ENCODE data around the gene YLPM1. TPM values are rescaled to one million over a fixed set of nuclear protein-coding genes. Genes with fewer than 3 reads are reported as not detected.

YLPM1 gene
- polyA plus RNA-seq, 1 of the 3 experiments (the other 2 are of a cell fraction) = 14.0 TPM

DNA sequence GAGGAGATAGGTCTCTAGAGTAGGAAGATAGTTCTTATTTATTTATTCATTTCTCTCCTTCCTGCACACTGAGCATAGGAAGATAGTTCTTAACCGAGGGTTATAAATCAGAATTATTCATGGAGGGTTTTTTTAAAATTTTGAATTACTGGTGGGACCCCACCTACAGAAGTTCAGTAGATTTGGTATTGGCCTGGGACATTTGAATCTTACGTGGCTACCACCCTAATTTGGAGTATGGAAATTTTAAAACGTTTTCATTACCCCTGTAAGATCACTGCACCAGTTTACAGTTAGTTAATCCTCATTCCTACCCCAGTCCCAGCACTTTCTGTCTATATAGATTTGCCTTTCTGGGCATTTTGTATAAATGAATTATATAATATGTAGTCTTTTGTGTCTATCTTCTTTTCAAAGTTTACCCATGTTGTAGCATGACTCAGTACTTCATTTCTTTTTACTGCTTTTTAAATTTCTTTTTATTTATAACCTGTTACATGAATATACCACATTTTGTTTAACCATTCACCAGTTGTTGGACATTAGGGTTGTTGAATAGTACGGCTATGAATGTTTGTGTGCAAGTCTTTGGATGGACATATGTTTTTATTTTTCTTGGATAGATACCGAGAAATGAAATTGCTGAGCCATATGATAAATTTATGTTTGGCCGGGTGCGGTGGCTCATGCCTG is 44.9 kb downstream of the YLPM1 start (continued):
- TF ChIP-seq TEAD4 (IDR thresholded peaks at IDR 0.05; ENCODE audit: borderline replicate concordance, insufficient read depth) = no peak
- TF ChIP-seq SIN3A (IDR thresholded peaks at IDR 0.05; ENCODE audit: borderline replicate concordance, low read depth, low read length) = no peak

DNA sequence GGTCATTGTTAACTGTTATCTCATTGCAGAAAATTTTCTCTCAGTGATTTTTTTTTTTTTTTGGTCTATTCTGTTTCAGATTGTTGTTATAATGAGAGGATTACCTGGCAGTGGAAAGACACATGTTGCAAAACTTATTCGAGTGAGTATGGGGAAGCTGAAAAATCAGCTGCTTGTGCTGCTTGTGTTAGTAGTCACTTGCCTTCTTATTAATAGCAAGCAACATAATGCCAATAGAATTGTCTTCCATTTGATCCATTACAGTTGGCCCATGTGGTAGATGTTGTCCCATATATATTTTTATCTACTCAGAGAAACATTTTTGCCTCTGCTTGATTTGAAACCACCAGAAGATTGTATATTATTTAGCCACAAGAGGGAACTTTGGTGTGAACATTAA is 53.0 kb downstream of the YLPM1 start:
- ChIA-PET CTCF (interaction anchor here (1.0 to 1.2 kb wide), 2 partner anchors 20 to 204 kb away, joined by 3 to 5 read pairs; partner anchors contain the start of gene LTBP2), POLR2A (no interaction called here)
- Histone ChIP-seq H3K36me3 (replicated peaks in 1 of 2; ENCODE audit: control insufficient read depth in 1 of 2, insufficient read depth in 2 of 2, low read length in 1 of 2) (peaks cover 73 to 79% of the 10 kb centered on the region in 2 experiments), H4K20me1 (ENCODE audit: insufficient read depth) (no peaks in the 10 kb centered on the region), H3K4me1 (ENCODE audit: control insufficient read depth in 1 of 2, insufficient read depth in 2 of 2, low read depth in 1 of 2, low read length in 1 of 2) (no peaks in the 10 kb centered on the region), H3K9me2 (no peaks in the 10 kb centered on the region), H3K4me2 (no peak overlapping the region), H3K9me3 (no peaks in the 10 kb centered on the region), H3K9ac (no peak overlapping the region), H3F3A (replicated peaks; ENCODE audit: insufficient read depth) (peaks cover 9% of the 10 kb centered on the region), H3K27ac (ENCODE audit: low read depth in 2 of 2, low read length in 1 of 2) (no peak overlapping the region), H3K4me3 (ENCODE audit: low read depth in 2 of 2, low read length in 1 of 2) (no peak overlapping the region), H2AFZ (ENCODE audit: low read depth) (no peak overlapping the region), H3K27me3 (ENCODE audit: insufficient read depth) (no peaks in the 10 kb centered on the region), H3K79me2 (ENCODE audit: insufficient read depth) (peaks cover 37% of the 10 kb centered on the region)
- 100% methylated on average over 1 of the region's 1 CpG for WGBS (ENCODE audit: low lambda C conversion rate)
- TF ChIP-seq JUND (IDR thresholded peaks at IDR 0.05) = no peak
- no peak for TF ChIP-seq FOXM1 (IDR thresholded peaks at IDR 0.05; ENCODE audit: low read depth)
- no peak for DNase-seq

- ChIA-PET POLR2A (no interaction called here), CTCF (no interaction called here)
- Histone ChIP-seq H3K27me3 (ENCODE audit: insufficient read depth) (no peaks in the 10 kb centered on the region), H3K9me2 (no peaks in the 10 kb centered on the region), H3K4me2 (no peak overlapping the region), H4K20me1 (ENCODE audit: insufficient read depth) (no peaks in the 10 kb centered on the region), H2AFZ (ENCODE audit: low read depth) (no peak overlapping the region), H3K4me3 (ENCODE audit: low read depth in 2 of 2, low read length in 1 of 2) (no peak overlapping the region), H3K79me2 (ENCODE audit: insufficient read depth) (peaks cover 14% of the 10 kb centered on the region; the same call in 1 of the 2 replicates), H3K36me3 (replicated peaks in 1 of 2; ENCODE audit: control insufficient read depth in 1 of 2, insufficient read depth in 2 of 2, low read length in 1 of 2) (peaks cover 78 to 81% of the 10 kb centered on the region in 2 experiments), H3K27ac (ENCODE audit: low read depth in 2 of 2, low read length in 1 of 2) (no peak overlapping the region), H3K9me3 (no peaks in the 10 kb centered on the region), H3K4me1 (ENCODE audit: control insufficient read depth in 1 of 2, insufficient read depth in 2 of 2, low read depth in 1 of 2, low read length in 1 of 2) (peaks cover 0 to 7% of the 10 kb centered on the region in 2 experiments; a peak in 2 of 4 replicates), H3F3A (replicated peaks; ENCODE audit: insufficient read depth) (peaks cover 24% of the 10 kb centered on the region), H3K9ac (no peak overlapping the region)
- TF ChIP-seq JUND (IDR thresholded peaks at IDR 0.05) = no peak
- TF ChIP-seq TCF12 (IDR thresholded peaks at IDR 0.05) = no peak
- no peak for TF ChIP-seq IRF3 (IDR thresholded peaks at IDR 0.05; ENCODE audit: low read depth, low read length)
- no peak for TF ChIP-seq CHD2 (IDR thresholded peaks at IDR 0.05; ENCODE audit: low read length, partially characterized antibody)
- no peak for TF ChIP-seq EP300 (IDR thresholded peaks at IDR 0.05; ENCODE audit: borderline replicate concordance in 1 of 2, low read depth in 1 of 2, low read length in 1 of 2)
- TF ChIP-seq, protein P1, sequence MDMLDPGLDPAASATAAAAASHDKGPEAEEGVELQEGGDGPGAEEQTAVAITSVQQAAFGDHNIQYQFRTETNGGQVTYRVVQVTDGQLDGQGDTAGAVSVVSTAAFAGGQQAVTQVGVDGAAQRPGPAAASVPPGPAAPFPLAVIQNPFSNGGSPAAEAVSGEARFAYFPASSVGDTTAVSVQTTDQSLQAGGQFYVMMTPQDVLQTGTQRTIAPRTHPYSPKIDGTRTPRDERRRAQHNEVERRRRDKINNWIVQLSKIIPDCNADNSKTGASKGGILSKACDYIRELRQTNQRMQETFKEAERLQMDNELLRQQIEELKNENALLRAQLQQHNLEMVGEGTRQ (IDR thresholded peaks at IDR 0.05; ENCODE audit: borderline replicate concordance, low read depth, low read length) = no peak
- TF ChIP-seq POLR2AphosphoS5 (IDR thresholded peaks at IDR 0.05; ENCODE audit: low read depth, low read length) = no peak
- TF ChIP-seq TAF1 (IDR thresholded peaks at IDR 0.05; ENCODE audit: borderline replicate concordance, low read depth, low read length) = no peak
- no peak for TF ChIP-seq MXI1 (IDR thresholded peaks at IDR 0.05; ENCODE audit: low read depth, low read length)
- TF ChIP-seq, protein P2, sequence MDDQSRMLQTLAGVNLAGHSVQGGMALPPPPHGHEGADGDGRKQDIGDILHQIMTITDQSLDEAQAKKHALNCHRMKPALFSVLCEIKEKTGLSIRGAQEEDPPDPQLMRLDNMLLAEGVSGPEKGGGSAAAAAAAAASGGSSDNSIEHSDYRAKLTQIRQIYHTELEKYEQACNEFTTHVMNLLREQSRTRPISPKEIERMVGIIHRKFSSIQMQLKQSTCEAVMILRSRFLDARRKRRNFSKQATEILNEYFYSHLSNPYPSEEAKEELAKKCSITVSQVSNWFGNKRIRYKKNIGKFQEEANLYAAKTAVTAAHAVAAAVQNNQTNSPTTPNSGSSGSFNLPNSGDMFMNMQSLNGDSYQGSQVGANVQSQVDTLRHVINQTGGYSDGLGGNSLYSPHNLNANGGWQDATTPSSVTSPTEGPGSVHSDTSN (IDR thresholded peaks at IDR 0.05) = no peak
- TF ChIP-seq SMC3 (IDR thresholded peaks at IDR 0.05; ENCODE audit: low read depth, low read length) = no peak
- no peak for TF ChIP-seq RAD21 (IDR thresholded peaks at IDR 0.05; ENCODE audit: low read length)
- no peak for TF ChIP-seq GABPA (IDR thresholded peaks at IDR 0.05; ENCODE audit: low read depth)
- no peak for TF ChIP-seq YY1 (IDR thresholded peaks at IDR 0.05; ENCODE audit: low read depth)
- no peak for TF ChIP-seq ZBTB33 (IDR thresholded peaks at IDR 0.05; ENCODE audit: borderline replicate concordance, low read depth)
- no peak for TF ChIP-seq MAX (IDR thresholded peaks at IDR 0.05; ENCODE audit: low read depth)
- no peak for TF ChIP-seq FOXM1 (IDR thresholded peaks at IDR 0.05; ENCODE audit: low read depth)
- DNase-seq = no peak
- whole genome bisulfite sequencing (ENCODE audit: low lambda C conversion rate) = 96% methylated on average over 5 of the region's 5 CpGs
These were observed 57.2 kb downstream of the YLPM1 start for GRCh38 chr14:74820288-74820687.
